Breast epithelium (tissue), 3 donors: Measurements from ENCODE around the gene PIM3.

ENCODE experiments used
- CTCF ChIP-seq, 3 donors: fragments of 450-650 bp; IDR thresholded peaks; one replicate each; pipeline ENCODE4 v1.5.1; 2016 to 2017; ENCODE audit warnings: antibody characterized with exemption in 3 of 3, mild to moderate bottlenecking in 3 of 3, moderate library complexity in 3 of 3
- POLR2A ChIP-seq: fragments of 450-650 bp; IDR thresholded peaks from one replicate; pipeline ENCODE4 v1.6.1; 2016; ENCODE audit warnings: antibody characterized with exemption, mild to moderate bottlenecking, moderate library complexity

- TF ChIP-seq CTCF (IDR thresholded peaks at IDR 0.05) (no peak), POLR2A (no peak)
Measured at GRCh38 chr22:49997251-49997599, 36.7 kb downstream of the PIM3 start.
